GM23248 (cell line): Measurements from ENCODE around the gene FASLG.

Experiments
- EZH2 ChIP-seq: fragments of 200-600 bp; sonication (generic); IDR thresholded peaks from 2 replicates; pipeline ENCODE4 v1.6.1; 2018; ENCODE audit warnings: antibody characterized with exemption, mild to moderate bottlenecking; ENCODE audit not compliant: insufficient read depth, poor library complexity, severe bottlenecking
- EZH2phosphoT487 ChIP-seq: fragments of 200-600 bp; sonication (generic); IDR thresholded peaks from 2 replicates; pipeline ENCODE4 v1.6.1; 2018; ENCODE audit warnings: antibody characterized with exemption, moderate library complexity, mild to moderate bottlenecking, low read depth; ENCODE audit not compliant: insufficient read depth

- TF ChIP-seq EZH2phosphoT487 (no peak), EZH2 (no peak)
Observed at GRCh38 chr1:172638885-172639831, 19.7 kb upstream of the FASLG start.
